Adrenal gland (tissue), 12 donors: ENCODE data around the gene VPS13D. TPM values are rescaled to one million over a fixed set of nuclear protein-coding genes. Genes with fewer than 3 reads are reported as not detected.
A peak's percentile ranks its signal among the peaks of the same experiment; 100 is the strongest.

Experiments
- DNase-seq, 7 donors: peaks; one replicate each; pipeline ENCODE4 v3.0.0-alpha.2; 2019 to 2020
- H3K27ac ChIP-seq, 5 donors: fragments of 200-600 bp; sonication (generic) in 4 of 5; 1 replicate in 3 of 5; 2 replicates in 2 of 5; pipeline versions ENCODE4 v1.5.1 to v1.8.0; 2016 to 2020; ENCODE audit warnings: mild to moderate bottlenecking in 1 of 5
- H3K27me3 ChIP-seq: fragments of 200-600 bp; 2 replicates; pipeline ENCODE4 v1.8.0; 2021
- H3K36me3 ChIP-seq, 2 donors: fragments of 200-600 bp; replicated peaks in 1 of 2; 1 replicate in 1 of 2; 2 replicates in 1 of 2; pipeline versions ENCODE4 v1.5.1 to v1.8.0; 2018 to 2022
- H3K4me1 ChIP-seq, 2 donors: fragments of 200-600 bp; replicated peaks in 1 of 2; 1 replicate in 1 of 2; 2 replicates in 1 of 2; pipeline versions ENCODE4 v1.5.1 to v1.8.0; 2018 to 2021
- H3K4me3 ChIP-seq, 4 donors: fragments of 200-600 bp; sonication (generic) in 3 of 4; one replicate each; pipeline ENCODE4 v1.5.1; 2016 to 2018
- H3K9me3 ChIP-seq, 3 donors: fragments of 200-600 bp; sonication (generic) in 1 of 3; replicated peaks in 1 of 3; 1 replicate in 2 of 3; 2 replicates in 1 of 3; pipeline versions ENCODE4 v1.5.1 to v1.8.0; 2016 to 2021
- CTCF ChIP-seq, 6 experiments: fragments of 450-650 bp in 4 of 6; fragments of 200-600 bp in 2 of 6; sonication (generic) in 1 of 6; IDR thresholded peaks; 1 replicate in 5 of 6; 2 replicates in 1 of 6; pipeline versions ENCODE4 v1.5.1 to v1.8.0; 2016 to 2021; ENCODE audit warnings: antibody characterized with exemption in 6 of 6, mild to moderate bottlenecking in 2 of 6, moderate library complexity in 1 of 6
- POLR2A ChIP-seq, 2 donors: fragments of 450-650 bp; IDR thresholded peaks; one replicate each; pipeline ENCODE4 v1.6.1; 2017; ENCODE audit warnings: antibody characterized with exemption in 2 of 2, mild to moderate bottlenecking in 2 of 2, moderate library complexity in 1 of 2
- WGBS, 4 donors: extraction: QIAGEN DNeasy Blood & Tissue Kit in 2 of 4; methylation state at CpG; one replicate each; pipeline versions ENCODE4 v1.1.5 to v1.1.7; 2013 to 2017; 5-methylcytosine and 5-hydroxymethylcytosine counted together
- intact Hi-C, 2 donors: fragments of 100-400 bp; cut with DNase I; formaldehyde crosslinking; loops; one replicate each; pipeline versions ENCODE4 v1.14.1 to v1.15.0; 2022 to 2023
- polyA plus RNA-seq, 3 donors: library from polyadenylated mRNA; stranded (reverse); fragments of 200-250 nt in 2 of 3; fragments of 350-450 nt in 1 of 3; fragmentation: Illumina TruSeq in 1 of 3; extraction: RNeasy Lipid Tissue Mini Kit (QIAGEN cat#74804) in 1 of 3; gene quantifications; one replicate each; pipeline ENCODE4 v1.2.3, GENCODE V29; 2013 to 2014
- total RNA-seq, 9 donors: library from RNA; depleted of rRNA in 4 of 9; stranded (reverse); fragments of >200 nt in 4 of 9; fragments of 120-200 nt in 1 of 9; fragmentation: NEBNext Ultra II Directional in 1 of 9; extraction: Animal tissue kit (Norgen Biotek cat#: 25700) in 1 of 9; gene quantifications; one replicate each; pipeline versions ENCODE4 v1.1.0 to v1.2.4, GENCODE V29; 2013 to 2023
- donor health status: healthy with polysubstance abuse.
- donor health status: Bipolar disorder and iron deficiency.
- donor health status: DM: yes; HTN: yes; CAD: no.
- donor health status: DM: no; HTN: no; CAD: no.
- donor health status: DM: no; HTN: no; CAD: no.
- donor health status: DM: yes; HTN: yes; CAD: no.

The VPS13D gene
- total and polyA plus RNA-seq, 12 donors, result 17.0 to 62.3 (median 39.9) TPM

- DNase-seq, result no peak
- Histone ChIP-seq H3K27ac (no peak overlapping the region), H3K27me3 (peaks cover 6% of the 10 kb centered on the region), H3K4me1 (peaks cover 9 to 29% of the 10 kb centered on the region in 2 donors), H3K36me3 (no peaks in the 10 kb centered on the region), H3K9me3 (no peaks in the 10 kb centered on the region), H3K4me3 (no peak overlapping the region)
- WGBS, 4 donors, result 33 to 55% (median 52%) methylated on average over 8 of the region's 8 CpGs
- TF ChIP-seq POLR2A (IDR thresholded peaks at IDR 0.05) (no peak), CTCF (IDR thresholded peaks at IDR 0.05) (no peak)
- intact Hi-C loops, result loop anchor here in 1 of 2 donors (10.0 kb wide), 1 partner anchor 70 kb away; the partner anchor contains the start of gene DHRS3
Observed at GRCh38 chr1:12544992-12545391, 315.2 kb downstream of the VPS13D start.

- intact Hi-C loops, result loop anchor here in 1 of 2 donors (10.0 kb wide), 1 partner anchor 68 kb away; the partner anchor contains the start of gene DHRS3
- Histone ChIP-seq H3K9me3 (no peaks in the 10 kb centered on the region), H3K27ac (peak overlapping the region in 1 of 5 donors; percentile 92), H3K4me3 (no peak overlapping the region), H3K36me3 (no peaks in the 10 kb centered on the region), H3K4me1 (peaks cover 9 to 22% of the 10 kb centered on the region in 2 donors), H3K27me3 (peaks cover 6% of the 10 kb centered on the region)
- TF ChIP-seq CTCF (IDR thresholded peaks at IDR 0.05), result no peak
- TF ChIP-seq POLR2A (IDR thresholded peaks at IDR 0.05), result no peak
- WGBS, 4 donors, result 67 to 90% (median 74%) methylated on average over 13 to 17 of the region's 17 CpGs
- no peak for DNase-seq
Observed at GRCh38 chr1:12546771-12547585, 317.1 kb downstream of the VPS13D start.

GRCh38 chr1:12547586-12548225 is 317.9 kb downstream of the VPS13D start:
- Histone ChIP-seq H3K27ac (peak overlapping the region in 2 of 5 donors; percentile 89 to 92), H3K4me3 (no peak overlapping the region)
- no peak for DNase-seq

More at GRCh38 chr1:12547586-12548225, 317.9 kb downstream of the VPS13D start:
- H3K4me1 ChIP-seq, result peaks cover 9 to 20% of the 10 kb centered on the region in 2 donors
- no peak for TF ChIP-seq POLR2A (IDR thresholded peaks at IDR 0.05)
- no peak for TF ChIP-seq CTCF (IDR thresholded peaks at IDR 0.05)
- no peaks in the 10 kb centered on the region for H3K9me3 ChIP-seq
- H3K36me3 ChIP-seq, result no peaks in the 10 kb centered on the region
- 83 to 91% (median 87%) methylated on average over 13 to 20 of the region's 20 CpGs for WGBS, 4 donors
- intact Hi-C loops, result loop anchor here in 1 of 2 donors (10.0 kb wide), 1 partner anchor 67 kb away; the partner anchor contains the start of gene DHRS3
- H3K27me3 ChIP-seq, result peaks cover 6% of the 10 kb centered on the region
